Measurements from ENCODE around the gene CXCL6. TPM values are rescaled to one million over a fixed set of nuclear protein-coding genes. Genes with fewer than 3 reads are reported as not detected.

CXCL6 gene
- total RNA-seq, 1 donor from 2014 or later: 35.3 TPM

GRCh38 chr4:73869130-73870055, 32.9 kb downstream of the CXCL6 start, which contains the start of gene CXCL1:
Gene CXCL1 (plus strand): TSS chr4:73869393. CDS start chr4:73869471, 78 bp downstream.
- Mint-ChIP-seq H3K4me1 (ENCODE audit: unreplicated experiment) (peaks cover 70% of the 10 kb centered on the region), H3K4me3 (ENCODE audit: unreplicated experiment) (peak within 1 kb of the TSS; percentile 89), H3K27ac (ENCODE audit: unreplicated experiment) (peak within 1 kb of the TSS; percentile 91), H3K27me3 (ENCODE audit: unreplicated experiment) (no peaks in the 10 kb centered on the region), H3K36me3 (ENCODE audit: unreplicated experiment) (peaks cover 11% of the 10 kb centered on the region), H3K9me3 (ENCODE audit: unreplicated experiment) (peaks cover 4% of the 10 kb centered on the region)
- TF ChIP-seq, protein P1, sequence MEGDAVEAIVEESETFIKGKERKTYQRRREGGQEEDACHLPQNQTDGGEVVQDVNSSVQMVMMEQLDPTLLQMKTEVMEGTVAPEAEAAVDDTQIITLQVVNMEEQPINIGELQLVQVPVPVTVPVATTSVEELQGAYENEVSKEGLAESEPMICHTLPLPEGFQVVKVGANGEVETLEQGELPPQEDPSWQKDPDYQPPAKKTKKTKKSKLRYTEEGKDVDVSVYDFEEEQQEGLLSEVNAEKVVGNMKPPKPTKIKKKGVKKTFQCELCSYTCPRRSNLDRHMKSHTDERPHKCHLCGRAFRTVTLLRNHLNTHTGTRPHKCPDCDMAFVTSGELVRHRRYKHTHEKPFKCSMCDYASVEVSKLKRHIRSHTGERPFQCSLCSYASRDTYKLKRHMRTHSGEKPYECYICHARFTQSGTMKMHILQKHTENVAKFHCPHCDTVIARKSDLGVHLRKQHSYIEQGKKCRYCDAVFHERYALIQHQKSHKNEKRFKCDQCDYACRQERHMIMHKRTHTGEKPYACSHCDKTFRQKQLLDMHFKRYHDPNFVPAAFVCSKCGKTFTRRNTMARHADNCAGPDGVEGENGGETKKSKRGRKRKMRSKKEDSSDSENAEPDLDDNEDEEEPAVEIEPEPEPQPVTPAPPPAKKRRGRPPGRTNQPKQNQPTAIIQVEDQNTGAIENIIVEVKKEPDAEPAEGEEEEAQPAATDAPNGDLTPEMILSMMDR (IDR thresholded peaks at IDR 0.05): no peak
- peak; percentile 89 for DNase-seq (ENCODE audit: extremely low spot score, unreplicated experiment)

GRCh38 chr4:73870260-73870659, 33.8 kb downstream of the CXCL6 start:
- Mint-ChIP-seq H3K9me3 (ENCODE audit: unreplicated experiment) (peaks cover 5% of the 10 kb centered on the region), H3K27ac (ENCODE audit: unreplicated experiment) (peak overlapping the region; percentile 91), H3K4me3 (ENCODE audit: unreplicated experiment) (peak overlapping the region; percentile 89), H3K36me3 (ENCODE audit: unreplicated experiment) (peaks cover 11% of the 10 kb centered on the region), H3K27me3 (ENCODE audit: unreplicated experiment) (no peaks in the 10 kb centered on the region), H3K4me1 (ENCODE audit: unreplicated experiment) (peaks cover 71% of the 10 kb centered on the region)
- TF ChIP-seq, protein P1 (IDR thresholded peaks at IDR 0.05): no peak
- DNase-seq (ENCODE audit: extremely low spot score, unreplicated experiment): no peak

DNA sequence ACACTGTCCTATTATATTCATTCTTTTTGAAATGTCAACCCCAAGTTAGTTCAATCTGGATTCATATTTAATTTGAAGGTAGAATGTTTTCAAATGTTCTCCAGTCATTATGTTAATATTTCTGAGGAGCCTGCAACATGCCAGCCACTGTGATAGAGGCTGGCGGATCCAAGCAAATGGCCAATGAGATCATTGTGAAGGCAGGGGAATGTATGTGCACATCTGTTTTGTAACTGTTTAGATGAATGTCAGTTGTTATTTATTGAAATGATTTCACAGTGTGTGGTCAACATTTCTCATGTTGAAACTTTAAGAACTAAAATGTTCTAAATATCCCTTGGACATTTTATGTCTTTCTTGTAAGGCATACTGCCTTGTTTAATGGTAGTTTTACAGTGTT, 34.3 kb downstream of the CXCL6 start:
- H3K27ac Mint-ChIP-seq (ENCODE audit: unreplicated experiment): peak overlapping the region; percentile 91
- H3K4me1 Mint-ChIP-seq (ENCODE audit: unreplicated experiment): peaks cover 69% of the 10 kb centered on the region
- no peaks in the 10 kb centered on the region for H3K27me3 Mint-ChIP-seq (ENCODE audit: unreplicated experiment)
- H3K9me3 Mint-ChIP-seq (ENCODE audit: unreplicated experiment): peaks cover 5% of the 10 kb centered on the region
- H3K4me3 Mint-ChIP-seq (ENCODE audit: unreplicated experiment): peak overlapping the region; percentile 89
- DNase-seq (ENCODE audit: extremely low spot score, unreplicated experiment): no peak
- H3K36me3 Mint-ChIP-seq (ENCODE audit: unreplicated experiment): peaks cover 11% of the 10 kb centered on the region
- TF ChIP-seq, protein P1 (IDR thresholded peaks at IDR 0.05): no peak

- no peak for DNase-seq (ENCODE audit: extremely low spot score, unreplicated experiment)
- Mint-ChIP-seq H3K9me3 (ENCODE audit: unreplicated experiment) (peaks cover 5% of the 10 kb centered on the region), H3K36me3 (ENCODE audit: unreplicated experiment) (peaks cover 11% of the 10 kb centered on the region), H3K4me1 (ENCODE audit: unreplicated experiment) (peaks cover 66% of the 10 kb centered on the region), H3K27me3 (ENCODE audit: unreplicated experiment) (no peaks in the 10 kb centered on the region), H3K4me3 (ENCODE audit: unreplicated experiment) (peak overlapping the region; percentile 89), H3K27ac (ENCODE audit: unreplicated experiment) (peak overlapping the region; percentile 91)
- TF ChIP-seq, protein P1 (IDR thresholded peaks at IDR 0.05): no peak
These were observed 35.2 kb downstream of the CXCL6 start for GRCh38 chr4:73871511-73872310.
